ENCODE data around the gene INPP5B. TPM values are rescaled to one million over a fixed set of nuclear protein-coding genes. Genes with fewer than 3 reads are reported as not detected.

Gene INPP5B
- total RNA-seq (42.1 and 55.0 TPM in 2 replicates), polyA plus RNA-seq (18.8 and 23.6 TPM in 2 replicates), polyA minus RNA-seq (ENCODE audit: low replicate concordance) (16.1 and 30.9 TPM in 2 replicates)
- 9.5 and 10.6 TPM in 2 replicates for polyA plus RNA-seq (2012)

DNA sequence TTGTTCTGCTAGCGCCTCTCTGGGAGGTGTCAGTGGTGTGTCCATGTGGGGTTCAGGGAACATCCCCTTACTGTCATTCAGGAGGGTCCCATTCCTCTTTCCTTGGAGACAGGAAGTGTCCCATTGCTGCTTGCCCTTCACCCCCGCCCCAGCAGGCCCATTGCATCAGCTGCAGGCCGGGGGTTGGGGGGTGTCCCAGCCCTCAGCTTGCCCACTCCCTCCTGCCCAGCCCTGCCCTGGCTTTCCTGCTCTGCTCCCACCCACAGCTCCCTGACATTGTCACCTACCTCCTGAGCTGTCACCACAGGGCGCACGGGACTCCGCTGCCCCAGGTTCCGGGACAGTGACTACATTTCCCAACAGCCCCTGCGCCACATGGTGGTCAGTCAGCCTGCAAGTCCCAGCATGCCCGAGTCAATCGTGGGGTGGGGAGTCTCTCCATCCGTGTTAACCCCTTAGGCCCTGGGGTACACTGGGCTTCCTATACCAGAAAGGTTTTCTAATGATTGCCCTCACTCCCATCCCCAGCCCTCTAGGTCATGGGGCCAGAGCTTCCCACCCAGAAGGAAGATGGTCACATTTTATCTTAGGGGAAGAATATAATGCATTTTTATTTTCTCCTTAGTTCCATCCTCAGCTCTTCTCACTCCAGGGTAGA lies at the start of gene INPP5B:
TSS of gene INPP5B (minus strand) at position 351 of the 658 bp plus-strand sequence. CDS start 745 bp downstream, outside the sequence.
- Histone ChIP-seq H3K36me3 (ENCODE audit: control insufficient read depth, insufficient read depth, low read length) (peaks cover 4% of the 10 kb centered on the region), H3K4me1 (ENCODE audit: control insufficient read depth, extremely low read depth, insufficient read depth, low read length) (peaks cover 14% of the 10 kb centered on the region), H3K9me3 (ENCODE audit: control insufficient read depth, insufficient read depth, low read depth, low read length) (no peaks in the 10 kb centered on the region), H3K79me2 (ENCODE audit: control insufficient read depth, insufficient read depth, low read length) (no peaks in the 10 kb centered on the region), H4K20me1 (ENCODE audit: control insufficient read depth, extremely low read depth, insufficient read depth, low read length) (no peaks in the 10 kb centered on the region), H3K4me2 (ENCODE audit: extremely low read depth, insufficient read depth, low read length) (peak within 1 kb of the TSS; percentile 100), H3K27me3 (ENCODE audit: control insufficient read depth, insufficient read depth, low read length) (no peaks in the 10 kb centered on the region), H2AFZ (ENCODE audit: low read length) (peak within 1 kb of the TSS; percentile 78), H3K9ac (ENCODE audit: insufficient read depth, low read length) (peak within 1 kb of the TSS; percentile 91), H3K27ac (ENCODE audit: insufficient read depth, low read length) (peak within 1 kb of the TSS; percentile 99), H3K4me3 (replicated peaks in 1 of 4; ENCODE audit: control extremely low read depth in 1 of 4, insufficient read depth in 1 of 4, low read depth in 3 of 4, low read length in 4 of 4) (peak within 1 kb of the TSS; percentile 74 to 88 (median 80))
- TF ChIP-seq CTCF (conservative IDR thresholded peaks at IDR 0.05 in 1 of 2, IDR thresholded peaks at IDR 0.05 in 1 of 2; ENCODE audit: low read depth in 1 of 2, low read length in 2 of 2) (no peak), EZH2 (IDR thresholded peaks at IDR 0.05; ENCODE audit: low read length, missing control alignments) (no peak)
- DNase-seq (ENCODE audit: low read depth in 2 of 2): peak; percentile 85 to 92

DNA sequence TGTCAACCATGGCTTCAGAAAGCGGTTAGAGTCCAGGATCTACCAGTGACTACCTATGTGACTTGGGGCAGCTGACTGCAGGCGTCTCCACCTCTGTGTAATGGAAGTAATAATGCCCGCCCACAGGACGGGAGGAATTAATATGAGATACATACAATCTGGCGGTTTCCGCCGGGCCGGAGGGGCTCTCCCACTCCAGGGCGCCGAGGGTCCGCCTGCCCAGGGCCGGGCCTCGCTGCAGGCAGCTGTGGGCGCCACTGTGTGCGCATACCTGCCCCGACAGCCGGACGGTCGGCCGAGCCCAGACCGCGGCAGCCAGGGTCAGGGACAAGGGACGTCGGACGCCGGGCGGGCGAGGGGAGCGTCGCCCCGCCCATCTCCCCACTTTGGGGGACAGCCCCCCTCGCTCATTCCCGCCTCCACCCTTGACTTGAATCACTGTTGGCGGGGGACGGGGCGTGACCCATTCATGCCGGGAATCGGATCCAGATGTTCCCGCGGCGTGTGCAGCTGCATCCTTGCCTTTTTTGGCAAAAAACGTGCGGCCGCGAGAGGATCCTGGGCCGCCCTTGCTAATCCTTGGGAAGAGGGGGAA lies 49.0 kb upstream of the INPP5B start:
- Histone ChIP-seq H3K4me2 (ENCODE audit: extremely low read depth, insufficient read depth, low read length) (peak overlapping the region; percentile 53), H3K9me3 (ENCODE audit: control insufficient read depth, insufficient read depth, low read depth, low read length) (no peaks in the 10 kb centered on the region), H3K36me3 (ENCODE audit: control insufficient read depth, insufficient read depth, low read length) (peaks cover 23% of the 10 kb centered on the region), H3K9ac (ENCODE audit: insufficient read depth, low read length) (peak overlapping the region; percentile 68), H4K20me1 (ENCODE audit: control insufficient read depth, extremely low read depth, insufficient read depth, low read length) (no peaks in the 10 kb centered on the region), H2AFZ (ENCODE audit: low read length) (peak overlapping the region; percentile 23), H3K79me2 (ENCODE audit: control insufficient read depth, insufficient read depth, low read length) (peaks cover 17% of the 10 kb centered on the region), H3K27ac (ENCODE audit: insufficient read depth, low read length) (peak overlapping the region; percentile 84), H3K4me1 (ENCODE audit: control insufficient read depth, extremely low read depth, insufficient read depth, low read length) (peaks cover 47% of the 10 kb centered on the region), H3K27me3 (ENCODE audit: control insufficient read depth, insufficient read depth, low read length) (no peaks in the 10 kb centered on the region), H3K4me3 (replicated peaks in 1 of 4; ENCODE audit: control extremely low read depth in 1 of 4, insufficient read depth in 1 of 4, low read depth in 3 of 4, low read length in 4 of 4) (peak overlapping the region; percentile 42 to 63 (median 53))
- TF ChIP-seq EZH2 (IDR thresholded peaks at IDR 0.05; ENCODE audit: low read length, missing control alignments): no peak
- no peak for TF ChIP-seq CTCF (conservative IDR thresholded peaks at IDR 0.05 in 1 of 2, IDR thresholded peaks at IDR 0.05 in 1 of 2; ENCODE audit: low read depth in 1 of 2, low read length in 2 of 2)
- DNase-seq (ENCODE audit: low read depth in 2 of 2): peak; percentile 82 to 96

GRCh38 chr1:37994886-37995566 lies 48.2 kb upstream of the INPP5B start:
- Histone ChIP-seq H3K4me3 (replicated peaks in 1 of 4; ENCODE audit: control extremely low read depth in 1 of 4, insufficient read depth in 1 of 4, low read depth in 3 of 4, low read length in 4 of 4) (peak overlapping the region in 3 of 4 experiments; percentile 45 to 63 (median 61)), H3K9ac (ENCODE audit: insufficient read depth, low read length) (no peak overlapping the region), H3K79me2 (ENCODE audit: control insufficient read depth, insufficient read depth, low read length) (peaks cover 17% of the 10 kb centered on the region), H2AFZ (ENCODE audit: low read length) (no peak overlapping the region), H3K36me3 (ENCODE audit: control insufficient read depth, insufficient read depth, low read length) (peaks cover 23% of the 10 kb centered on the region), H3K4me2 (ENCODE audit: extremely low read depth, insufficient read depth, low read length) (peak overlapping the region; percentile 53), H3K27ac (ENCODE audit: insufficient read depth, low read length) (peak overlapping the region; percentile 84), H3K27me3 (ENCODE audit: control insufficient read depth, insufficient read depth, low read length) (no peaks in the 10 kb centered on the region), H4K20me1 (ENCODE audit: control insufficient read depth, extremely low read depth, insufficient read depth, low read length) (no peaks in the 10 kb centered on the region), H3K4me1 (ENCODE audit: control insufficient read depth, extremely low read depth, insufficient read depth, low read length) (peaks cover 40% of the 10 kb centered on the region), H3K9me3 (ENCODE audit: control insufficient read depth, insufficient read depth, low read depth, low read length) (no peaks in the 10 kb centered on the region)
- TF ChIP-seq EZH2 (IDR thresholded peaks at IDR 0.05; ENCODE audit: low read length, missing control alignments): no peak
- TF ChIP-seq CTCF (conservative IDR thresholded peaks at IDR 0.05 in 1 of 2, IDR thresholded peaks at IDR 0.05 in 1 of 2; ENCODE audit: low read depth in 1 of 2, low read length in 2 of 2): no peak
- no peak for DNase-seq (ENCODE audit: low read depth in 2 of 2)
